Measurements from ENCODE around the gene ASTN2.

DNA sequence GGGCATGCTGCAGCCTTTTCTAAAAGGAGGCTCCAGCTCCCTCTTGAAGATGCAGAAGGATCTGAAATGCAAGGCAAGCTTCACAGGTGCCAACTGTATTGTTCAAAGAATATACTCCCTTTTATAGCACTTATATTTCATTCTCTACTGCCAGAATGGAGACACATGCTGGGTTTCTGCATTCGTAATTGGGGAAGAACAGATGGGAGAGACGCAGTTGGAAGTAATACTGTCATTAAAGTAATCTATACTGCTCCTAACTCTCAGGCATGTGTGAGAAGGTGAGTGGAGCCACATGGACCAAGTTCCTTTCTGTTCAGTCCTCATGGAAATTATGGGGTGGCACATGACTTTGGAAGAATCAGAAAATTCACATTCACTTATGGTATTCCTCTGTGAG is 501.3 kb downstream of the ASTN2 start:
- TF ChIP-seq, protein P1, sequence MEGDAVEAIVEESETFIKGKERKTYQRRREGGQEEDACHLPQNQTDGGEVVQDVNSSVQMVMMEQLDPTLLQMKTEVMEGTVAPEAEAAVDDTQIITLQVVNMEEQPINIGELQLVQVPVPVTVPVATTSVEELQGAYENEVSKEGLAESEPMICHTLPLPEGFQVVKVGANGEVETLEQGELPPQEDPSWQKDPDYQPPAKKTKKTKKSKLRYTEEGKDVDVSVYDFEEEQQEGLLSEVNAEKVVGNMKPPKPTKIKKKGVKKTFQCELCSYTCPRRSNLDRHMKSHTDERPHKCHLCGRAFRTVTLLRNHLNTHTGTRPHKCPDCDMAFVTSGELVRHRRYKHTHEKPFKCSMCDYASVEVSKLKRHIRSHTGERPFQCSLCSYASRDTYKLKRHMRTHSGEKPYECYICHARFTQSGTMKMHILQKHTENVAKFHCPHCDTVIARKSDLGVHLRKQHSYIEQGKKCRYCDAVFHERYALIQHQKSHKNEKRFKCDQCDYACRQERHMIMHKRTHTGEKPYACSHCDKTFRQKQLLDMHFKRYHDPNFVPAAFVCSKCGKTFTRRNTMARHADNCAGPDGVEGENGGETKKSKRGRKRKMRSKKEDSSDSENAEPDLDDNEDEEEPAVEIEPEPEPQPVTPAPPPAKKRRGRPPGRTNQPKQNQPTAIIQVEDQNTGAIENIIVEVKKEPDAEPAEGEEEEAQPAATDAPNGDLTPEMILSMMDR (IDR thresholded peaks at IDR 0.05; ENCODE audit: low read depth, low read length, missing input control) = no peak
- TF ChIP-seq FOXA2 (IDR thresholded peaks at IDR 0.05) (no peak), NR2F2 (IDR thresholded peaks at IDR 0.05) (no peak), RXRA (IDR thresholded peaks at IDR 0.05) (no peak), MAX (IDR thresholded peaks at IDR 0.05) (no peak), YY1 (IDR thresholded peaks at IDR 0.05) (no peak)

Data from liver (tissue), 3 donors.